HepG2 (cell line): ENCODE results near the gene PAX7. TPM values are rescaled to one million over a fixed set of nuclear protein-coding genes. Genes with fewer than 3 reads are reported as not detected.

Source experiments
- ATAC-seq: fragments of 200-7000 bp; cut with Tn5 transposase; 3 replicates; pipeline ENCODE4 v1.9.1; 2020; ENCODE audit warnings: mild to moderate bottlenecking, moderate library complexity
- BruUV-seq: library from RNA; stranded (reverse); fragments of 400-500 nt; replicated peaks from 2 replicates; lab custom pipeline; 2021; lab: Mats Ljungman, UMichigan
- CTCF ChIA-PET: fragments of 300-600 bp; formaldehyde crosslinking; extraction: SDS; loops from one replicate; lab custom pipeline; 2021; ENCODE audit warnings: low total read pairs, inconsistent platforms, low intra/inter-chr PET ratio; lab: Yijun Ruan, JAX
- POLR2A ChIA-PET: fragments of 350-600 bp; sonication (Branson Sonifier 250); formaldehyde crosslinking; loops from one replicate; lab custom pipeline; 2020; ENCODE audit warnings: antibody characterized with exemption, inconsistent platforms; lab: Yijun Ruan, JAX
- DNase-seq: peaks from one replicate; pipeline ENCODE4 v3.0.0-alpha.2; 2015; ENCODE audit warnings: low spot score
- FAIRE-seq: peaks from 3 replicates; lab custom pipeline; 2011; peaks lifted over from hg19 to GRCh38; lab: Jason Lieb, UNC
- H2AFZ ChIP-seq: one replicate; pipeline ENCODE4 v1.6.1; 2011; ENCODE audit warnings: low read length, inconsistent platforms
- H3K27ac ChIP-seq: fragments of 300-600 bp; 3 replicates; pipeline ENCODE4 v1.8.0; 2011; ENCODE audit warnings: mixed run types, mild to moderate bottlenecking, mixed read lengths, low read length, inconsistent platforms; ENCODE audit not compliant: insufficient read depth; ENCODE audit errors: extremely low read length
- H3K27me3 ChIP-seq, 2 experiments: fragments of 200-600 bp in 1 of 2; 2 replicates in 1 of 2; 3 replicates in 1 of 2; pipeline versions ENCODE4 v1.6.0 to v1.8.0; 2011; ENCODE audit warnings: low read length in 2 of 2, mild to moderate bottlenecking in 2 of 2, moderate library complexity in 2 of 2, inconsistent platforms in 1 of 2; ENCODE audit not compliant: insufficient read depth in 2 of 2, control insufficient read depth in 1 of 2
- H3K36me3 ChIP-seq, 2 experiments: fragments of 200-600 bp in 1 of 2; replicated peaks in 1 of 2; 2 replicates in 1 of 2; 3 replicates in 1 of 2; pipeline versions ENCODE4 v1.5.1 to v1.8.0; 2011; ENCODE audit warnings: low read length in 2 of 2, inconsistent platforms in 1 of 2; ENCODE audit not compliant: insufficient read depth in 2 of 2, control insufficient read depth in 1 of 2
- H3K4me1 ChIP-seq: 2 replicates; pipeline ENCODE4 v1.5.1; 2012; ENCODE audit warnings: low read length, inconsistent platforms; ENCODE audit not compliant: insufficient read depth
- H3K4me2 ChIP-seq: 2 replicates; pipeline ENCODE4 v1.6.0; 2011; ENCODE audit warnings: low read depth, low read length, inconsistent platforms
- H3K4me3 ChIP-seq, 3 experiments: fragments of 200-600 bp in 1 of 3; sonication (generic), shearing (Covaris generic) in 1 of 3; replicated peaks in 1 of 3; 2 replicates each; pipeline ENCODE4 v1.5.1; 2011 to 2016; ENCODE audit warnings: low read length in 3 of 3, inconsistent platforms in 2 of 3, low read depth in 2 of 3, mild to moderate bottlenecking in 2 of 3, control low read depth in 1 of 3, mixed read lengths in 1 of 3; ENCODE audit not compliant: insufficient read depth in 1 of 3
- H3K79me2 ChIP-seq: one replicate; pipeline ENCODE4 v1.6.1; 2011; ENCODE audit warnings: low read length, inconsistent platforms; ENCODE audit not compliant: insufficient read depth
- H3K9ac ChIP-seq: 2 replicates; pipeline ENCODE4 v1.6.0; 2011; ENCODE audit warnings: mild to moderate bottlenecking, low read depth, low read length, inconsistent platforms; ENCODE audit not compliant: insufficient read depth
- H3K9me3 ChIP-seq: 2 replicates; pipeline ENCODE4 v1.5.1; 2012; ENCODE audit warnings: mild to moderate bottlenecking, low read length
- H4K20me1 ChIP-seq: 2 replicates; pipeline ENCODE4 v1.6.0; 2011; ENCODE audit warnings: inconsistent platforms, mild to moderate bottlenecking, low read length, moderate library complexity; ENCODE audit not compliant: insufficient read depth
- ZFP36L1 ChIP-seq: sonication (generic); formaldehyde crosslinking; IDR thresholded peaks from 2 replicates; pipeline ENCODE4 v1.8.0; 2022; ENCODE audit warnings: mild to moderate bottlenecking, missing genetic modification reagents, moderate library complexity
- ZNF3 ChIP-seq: IDR thresholded peaks from 2 replicates; pipeline ENCODE4 v1.7.0; 2017; ENCODE audit warnings: inconsistent platforms
- ZNF7 ChIP-seq: IDR thresholded peaks from 2 replicates; pipeline ENCODE4 v1.6.1; 2016; ENCODE audit warnings: missing biosample characterization, missing genetic modification reagents
- ZNF816 ChIP-seq: sonication (generic); formaldehyde crosslinking; IDR thresholded peaks from 2 replicates; pipeline ENCODE4 v1.8.0; 2022; ENCODE audit warnings: missing genetic modification reagents, mild to moderate bottlenecking, borderline replicate concordance
- WGBS: methylation state at CpG from one replicate; pipeline ENCODE4 v1.1.6; 2017; ENCODE audit warnings: low lambda C conversion rate; 5-methylcytosine and 5-hydroxymethylcytosine counted together
- in situ Hi-C: cut with HindIII; loops from 2 replicates; pipeline ENCODE4 v1.10.0; 2017; ENCODE audit warnings: low pct_unique_long_range_greater_than_20kb; ENCODE audit not compliant: extremely low pct_ligation_motif_present
- intact Hi-C: fragments of 100-400 bp; cut with micrococcal nuclease; formaldehyde crosslinking; loops from one replicate; pipeline ENCODE4 v1.10.0; 2022; ENCODE audit not compliant: unreplicated experiment
- polyA plus RNA-seq, 8 experiments: library from polyadenylated mRNA; depleted of rRNA in 3 of 8; stranded (reverse) in 7 of 8; unstranded in 1 of 8; fragments of >200 nt; fragmentation: Illumina TruSeq in 4 of 8; extraction: Trizol in 4 of 8; gene quantifications; 2 replicates each; pipeline versions ENCODE4 v1.2.1 to v1.2.3, GENCODE V29; 2011 to 2016; ENCODE audit warnings: low read depth in 4 of 8, missing spikeins in 1 of 8, mixed read lengths in 1 of 8; ENCODE audit not compliant: insufficient read depth in 1 of 8
- total RNA-seq, 5 experiments: library from RNA; depleted of rRNA; stranded (reverse); fragments of >200 nt; fragmentation: Illumina TruSeq; extraction: Trizol; gene quantifications; 2 replicates each; pipeline ENCODE4 v1.2.3, GENCODE V29; 2016; ENCODE audit warnings: low read depth in 1 of 5
- TF ChIP-seq, protein P1 (sequence below): sonication (generic); formaldehyde crosslinking; IDR thresholded peaks from 2 replicates; pipeline ENCODE4 v1.5.0; 2020; ENCODE audit warnings: missing genetic modification reagents
- TF ChIP-seq, protein P2 (sequence below): sonication (generic); formaldehyde crosslinking; IDR thresholded peaks from 2 replicates; pipeline ENCODE4 v1.5.1; 2020; ENCODE audit warnings: missing genetic modification reagents, mild to moderate bottlenecking, borderline replicate concordance

The PAX7 gene
- total and polyA plus RNA-seq, 2 of the 13 experiments (the other 11 are each of a cell fraction or from before 2014, with no cell fraction given): not detected

DNA sequence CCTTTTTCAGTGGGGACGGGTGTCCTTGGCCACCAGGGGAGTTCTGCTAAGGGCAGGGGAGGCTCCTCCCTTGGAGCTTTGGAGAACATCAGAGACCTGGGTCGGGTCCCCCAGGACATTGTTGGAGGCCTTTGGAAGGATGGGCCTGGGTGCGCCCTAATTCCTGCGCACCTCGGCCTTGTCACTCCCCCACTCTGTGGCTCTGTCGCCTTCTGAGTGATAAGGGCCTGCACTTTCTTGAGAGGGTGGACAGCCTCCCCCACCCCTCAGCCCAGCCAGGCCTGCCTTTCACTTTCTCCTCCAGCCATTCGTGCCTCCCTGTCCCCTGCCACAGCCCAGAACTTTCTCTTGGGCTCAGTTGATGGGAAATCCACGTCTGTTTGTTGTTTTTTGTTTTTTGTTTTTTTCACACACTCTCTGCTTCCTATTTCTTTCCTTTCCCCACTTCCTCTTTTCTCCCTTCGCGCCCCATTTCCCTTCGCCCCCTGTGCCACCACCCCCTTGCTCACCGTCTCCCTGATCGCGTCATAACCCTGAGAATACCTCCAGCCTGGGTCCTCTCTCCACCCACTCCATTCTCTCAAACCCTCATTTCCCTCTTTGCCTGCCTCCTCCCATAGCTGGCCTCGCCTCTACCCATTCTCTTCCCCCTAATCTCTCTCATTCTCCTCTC is 85.6 kb downstream of the PAX7 start:
- POLR2A ChIA-PET: no interaction called here
- 22% methylated on average over 15 of the region's 15 CpGs for WGBS

DNA sequence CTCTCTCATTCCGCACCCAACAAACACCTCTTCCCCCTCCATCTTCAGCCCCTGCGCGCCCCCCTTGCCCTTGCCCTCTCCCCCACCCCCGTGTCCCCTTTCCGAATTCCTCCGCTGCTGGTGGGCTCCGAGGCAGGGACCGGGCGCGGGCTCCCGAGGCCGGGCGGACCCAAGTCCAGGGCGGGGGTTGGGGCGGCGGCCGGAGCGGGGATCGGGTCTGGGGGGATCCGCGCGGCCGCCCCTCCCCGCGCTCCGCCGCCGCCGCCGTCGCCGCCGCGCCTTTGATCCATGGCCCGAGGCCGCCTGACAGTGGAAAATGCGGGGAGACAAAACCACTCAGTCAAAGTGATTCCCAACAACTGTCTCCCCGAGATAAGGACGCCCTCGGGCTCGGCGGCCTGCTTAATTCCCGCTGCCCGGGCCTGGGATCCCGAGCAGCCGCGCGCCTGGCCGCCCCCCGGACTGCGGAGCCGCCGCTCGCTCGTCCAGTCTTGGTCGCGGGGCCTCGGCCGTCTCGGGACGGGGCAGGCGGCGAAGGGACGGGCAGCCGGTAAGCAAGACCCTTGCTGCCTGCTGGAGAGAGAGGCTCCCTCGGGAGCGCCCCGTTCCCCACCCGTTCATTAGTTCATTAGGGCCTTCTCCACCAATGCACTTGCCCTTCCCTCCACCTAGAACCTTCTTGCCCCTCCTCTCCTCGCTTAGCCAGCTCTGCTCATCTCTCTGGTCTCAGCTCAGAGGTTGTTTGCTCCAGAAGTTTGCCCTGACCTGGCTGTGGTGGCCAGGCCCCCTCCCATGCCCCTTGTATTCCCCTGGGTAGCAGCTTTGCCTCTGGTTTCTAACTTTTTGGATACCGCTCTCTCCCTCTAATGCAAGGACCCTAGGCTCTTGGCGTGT is 86.4 kb downstream of the PAX7 start:
- no peaks in the 10 kb centered on the region for H3K36me3 ChIP-seq
- in situ Hi-C loops (no loop called here), intact Hi-C loops (no loop called here)
- H4K20me1 ChIP-seq: no peaks in the 10 kb centered on the region
- H3K79me2 ChIP-seq: no peaks in the 10 kb centered on the region
- no peak overlapping the region for H3K27ac ChIP-seq
- H3K9me3 ChIP-seq: no peaks in the 10 kb centered on the region
- ATAC-seq (no peak), FAIRE-seq (no peak), DNase-seq (no peak)
- 8% methylated on average over 19 of the region's 72 CpGs for WGBS
- H3K27me3 ChIP-seq: peaks cover 7 to 84% of the 10 kb centered on the region in 2 experiments
- no peak for TF ChIP-seq ZFP36L1 (CRISPR knock-in tag)
- no peak for TF ChIP-seq ZNF7 (CRISPR knock-in tag)
- no peak for TF ChIP-seq ZNF3
- TF ChIP-seq, protein P1, sequence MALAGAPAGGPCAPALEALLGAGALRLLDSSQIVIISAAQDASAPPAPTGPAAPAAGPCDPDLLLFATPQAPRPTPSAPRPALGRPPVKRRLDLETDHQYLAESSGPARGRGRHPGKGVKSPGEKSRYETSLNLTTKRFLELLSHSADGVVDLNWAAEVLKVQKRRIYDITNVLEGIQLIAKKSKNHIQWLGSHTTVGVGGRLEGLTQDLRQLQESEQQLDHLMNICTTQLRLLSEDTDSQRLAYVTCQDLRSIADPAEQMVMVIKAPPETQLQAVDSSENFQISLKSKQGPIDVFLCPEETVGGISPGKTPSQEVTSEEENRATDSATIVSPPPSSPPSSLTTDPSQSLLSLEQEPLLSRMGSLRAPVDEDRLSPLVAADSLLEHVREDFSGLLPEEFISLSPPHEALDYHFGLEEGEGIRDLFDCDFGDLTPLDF (CRISPR knock-in tag): no peak
- TF ChIP-seq, protein P2, sequence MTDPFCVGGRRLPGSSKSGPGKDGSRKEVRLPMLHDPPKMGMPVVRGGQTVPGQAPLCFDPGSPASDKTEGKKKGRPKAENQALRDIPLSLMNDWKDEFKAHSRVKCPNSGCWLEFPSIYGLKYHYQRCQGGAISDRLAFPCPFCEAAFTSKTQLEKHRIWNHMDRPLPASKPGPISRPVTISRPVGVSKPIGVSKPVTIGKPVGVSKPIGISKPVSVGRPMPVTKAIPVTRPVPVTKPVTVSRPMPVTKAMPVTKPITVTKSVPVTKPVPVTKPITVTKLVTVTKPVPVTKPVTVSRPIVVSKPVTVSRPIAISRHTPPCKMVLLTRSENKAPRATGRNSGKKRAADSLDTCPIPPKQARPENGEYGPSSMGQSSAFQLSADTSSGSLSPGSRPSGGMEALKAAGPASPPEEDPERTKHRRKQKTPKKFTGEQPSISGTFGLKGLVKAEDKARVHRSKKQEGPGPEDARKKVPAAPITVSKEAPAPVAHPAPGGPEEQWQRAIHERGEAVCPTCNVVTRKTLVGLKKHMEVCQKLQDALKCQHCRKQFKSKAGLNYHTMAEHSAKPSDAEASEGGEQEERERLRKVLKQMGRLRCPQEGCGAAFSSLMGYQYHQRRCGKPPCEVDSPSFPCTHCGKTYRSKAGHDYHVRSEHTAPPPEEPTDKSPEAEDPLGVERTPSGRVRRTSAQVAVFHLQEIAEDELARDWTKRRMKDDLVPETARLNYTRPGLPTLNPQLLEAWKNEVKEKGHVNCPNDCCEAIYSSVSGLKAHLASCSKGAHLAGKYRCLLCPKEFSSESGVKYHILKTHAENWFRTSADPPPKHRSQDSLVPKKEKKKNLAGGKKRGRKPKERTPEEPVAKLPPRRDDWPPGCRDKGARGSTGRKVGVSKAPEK: no peak
- H3K4me2 ChIP-seq: no peak overlapping the region
- no peak overlapping the region for H2AFZ ChIP-seq
- H3K9ac ChIP-seq: no peak overlapping the region
- H3K4me1 ChIP-seq: no peaks in the 10 kb centered on the region
- CTCF ChIA-PET: no interaction called here
- no peak overlapping the region for H3K4me3 ChIP-seq
- POLR2A ChIA-PET: no interaction called here
- no TSS peak for BruUV-seq

More for the DNA sequence above, 85.6 kb downstream of the PAX7 start:
- no TSS peak for BruUV-seq
- CTCF ChIA-PET: no interaction called here
- no peak overlapping the region for H3K4me3 ChIP-seq
- no peak for TF ChIP-seq ZNF816 (CRISPR knock-in tag)
- TF ChIP-seq, all 625 proteins: peak for 0
- Histone ChIP-seq H4K20me1 (no peaks in the 10 kb centered on the region; the same call in 1 of the 2 replicates), H3K9me3 (no peaks in the 10 kb centered on the region), H3K9ac (no peak overlapping the region), H3K36me3 (no peaks in the 10 kb centered on the region), H3K4me1 (no peaks in the 10 kb centered on the region), H3K27me3 (peaks cover 9 to 85% of the 10 kb centered on the region in 2 experiments), H3K4me2 (no peak overlapping the region), H3K27ac (no peak overlapping the region), H3K79me2 (no peaks in the 10 kb centered on the region), H2AFZ (no peak overlapping the region)
- in situ Hi-C loops: no loop called here
- intact Hi-C loops: no loop called here
- no peak for FAIRE-seq
- no peak for ATAC-seq
- DNase-seq: no peak
